ENCODE data around the gene GALM. TPM values are rescaled to one million over a fixed set of nuclear protein-coding genes. Genes with fewer than 3 reads are reported as not detected.
"Not testable (repeated sequence)": the region's sequence is repeated elsewhere in the genome, so short reads cannot be mapped to it uniquely, and the experiment has no call there.

The GALM gene
- total RNA-seq, 1 experiment from 2014 or later, result 22.7 TPM

DNA sequence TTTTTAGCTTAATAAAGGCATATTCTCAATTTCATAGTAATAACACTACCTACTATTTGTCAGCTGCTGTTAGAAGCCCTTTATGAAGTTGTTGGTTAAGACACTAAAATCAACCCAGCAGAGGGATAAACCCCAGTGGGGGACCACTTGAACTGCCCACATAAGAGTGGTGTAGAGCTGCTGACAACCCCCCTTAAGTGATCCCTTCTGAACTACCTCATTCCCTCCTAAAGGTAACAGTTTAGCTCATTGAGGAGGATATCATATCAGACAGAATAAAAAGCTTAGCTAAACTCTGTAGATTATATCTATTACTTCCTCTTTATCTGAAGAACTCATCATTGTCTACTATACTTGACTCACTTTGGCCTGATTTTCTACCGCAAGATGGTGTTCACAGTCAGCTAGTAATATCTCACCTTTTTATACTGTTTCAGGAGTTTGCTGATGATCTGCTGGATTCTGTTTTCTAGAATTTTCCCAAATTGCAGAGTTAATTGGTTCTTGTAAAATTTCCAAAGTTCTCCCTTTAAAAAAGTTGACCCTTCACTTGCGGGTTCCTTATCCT lies 16.2 kb downstream of the GALM start:
- ChIA-PET CTCF (no interaction called here), POLR2A (ENCODE audit: unreplicated experiment) (no interaction called here)
- Histone ChIP-seq H3K9ac (ENCODE audit: low read length) (no peak overlapping the region), H3K9me2 (replicated peaks; ENCODE audit: low read length) (no peaks in the 10 kb centered on the region), H3K9me3 (ENCODE audit: low read length) (no peaks in the 10 kb centered on the region), H3K36me3 (ENCODE audit: low read depth, low read length) (peaks cover 22% of the 10 kb centered on the region), H3K27ac (ENCODE audit: low read length) (no peak overlapping the region), H3K4me1 (ENCODE audit: insufficient read depth, low read length) (peaks cover 23% of the 10 kb centered on the region), H3K4me2 (ENCODE audit: low read length) (no peak overlapping the region), H2AFZ (ENCODE audit: low read length) (no peak overlapping the region), H3F3A (ENCODE audit: low read length, unreplicated experiment) (peaks cover 6% of the 10 kb centered on the region), H3K79me2 (ENCODE audit: low read length) (0 out of 2 replicates have a peak, but pooled peaks cover 5% of the 10 kb centered on the region), H3K4me3 (ENCODE audit: low read length) (no peak overlapping the region), H3K27me3 (ENCODE audit: low read length) (no peaks in the 10 kb centered on the region), H4K20me1 (ENCODE audit: low read length) (no peaks in the 10 kb centered on the region)
- BruUV-seq (replicated peaks), result no TSS peak
- intact Hi-C loops (cut with micrococcal nuclease), result no loop called here
- DNase-seq (no peak), ATAC-seq (no peak)
- TF ChIP-seq, protein P1, sequence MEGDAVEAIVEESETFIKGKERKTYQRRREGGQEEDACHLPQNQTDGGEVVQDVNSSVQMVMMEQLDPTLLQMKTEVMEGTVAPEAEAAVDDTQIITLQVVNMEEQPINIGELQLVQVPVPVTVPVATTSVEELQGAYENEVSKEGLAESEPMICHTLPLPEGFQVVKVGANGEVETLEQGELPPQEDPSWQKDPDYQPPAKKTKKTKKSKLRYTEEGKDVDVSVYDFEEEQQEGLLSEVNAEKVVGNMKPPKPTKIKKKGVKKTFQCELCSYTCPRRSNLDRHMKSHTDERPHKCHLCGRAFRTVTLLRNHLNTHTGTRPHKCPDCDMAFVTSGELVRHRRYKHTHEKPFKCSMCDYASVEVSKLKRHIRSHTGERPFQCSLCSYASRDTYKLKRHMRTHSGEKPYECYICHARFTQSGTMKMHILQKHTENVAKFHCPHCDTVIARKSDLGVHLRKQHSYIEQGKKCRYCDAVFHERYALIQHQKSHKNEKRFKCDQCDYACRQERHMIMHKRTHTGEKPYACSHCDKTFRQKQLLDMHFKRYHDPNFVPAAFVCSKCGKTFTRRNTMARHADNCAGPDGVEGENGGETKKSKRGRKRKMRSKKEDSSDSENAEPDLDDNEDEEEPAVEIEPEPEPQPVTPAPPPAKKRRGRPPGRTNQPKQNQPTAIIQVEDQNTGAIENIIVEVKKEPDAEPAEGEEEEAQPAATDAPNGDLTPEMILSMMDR (conservative IDR thresholded peaks at IDR 0.05; ENCODE audit: low read depth, low read length), result no peak
- no peak for TF ChIP-seq EZH2phosphoT487 (IDR thresholded peaks at IDR 0.05; ENCODE audit: borderline replicate concordance, low read length)
- no peak for TF ChIP-seq EZH2 (IDR thresholded peaks at IDR 0.05; ENCODE audit: low read length, unreplicated experiment)

DNA sequence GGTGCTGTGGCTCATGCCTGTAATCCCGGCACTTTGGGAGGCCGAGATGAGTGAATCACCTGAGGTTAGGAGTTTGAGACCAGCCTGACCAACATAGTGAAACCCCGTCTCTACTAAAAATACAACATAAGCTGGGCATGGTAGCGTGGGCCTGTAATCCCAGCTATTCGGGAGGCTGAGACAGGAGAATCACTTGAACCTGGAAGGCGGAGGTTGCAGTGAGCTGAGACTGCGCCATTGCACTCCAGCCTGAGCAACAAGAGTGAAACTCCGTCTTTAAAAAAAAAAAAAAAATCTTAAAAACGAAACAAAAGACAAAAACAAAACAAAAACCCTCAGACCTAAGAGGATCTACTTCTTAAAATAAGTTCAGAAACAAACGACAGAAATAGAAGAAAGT lies 16.7 kb downstream of the GALM start:
- ATAC-seq; H3K4me3 ChIP-seq (ENCODE audit: low read length); intact Hi-C loops (cut with micrococcal nuclease); H3K27me3 ChIP-seq (ENCODE audit: low read length); CTCF ChIA-PET; POLR2A ChIA-PET (ENCODE audit: unreplicated experiment); H3K79me2 ChIP-seq (ENCODE audit: low read length); H3F3A ChIP-seq (ENCODE audit: low read length, unreplicated experiment); H4K20me1 ChIP-seq (ENCODE audit: low read length); DNase-seq; H2AFZ ChIP-seq (ENCODE audit: low read length); BruUV-seq (replicated peaks); H3K9me3 ChIP-seq (ENCODE audit: low read length); H3K9me2 ChIP-seq (replicated peaks; ENCODE audit: low read length); H3K27ac ChIP-seq (ENCODE audit: low read length); H3K4me2 ChIP-seq (ENCODE audit: low read length); H3K9ac ChIP-seq (ENCODE audit: low read length): not testable (repeated sequence)
- Histone ChIP-seq H3K36me3 (ENCODE audit: low read depth, low read length) (peaks cover 17% of the 10 kb centered on the region), H3K4me1 (ENCODE audit: insufficient read depth, low read length) (peaks cover 23% of the 10 kb centered on the region)

DNA sequence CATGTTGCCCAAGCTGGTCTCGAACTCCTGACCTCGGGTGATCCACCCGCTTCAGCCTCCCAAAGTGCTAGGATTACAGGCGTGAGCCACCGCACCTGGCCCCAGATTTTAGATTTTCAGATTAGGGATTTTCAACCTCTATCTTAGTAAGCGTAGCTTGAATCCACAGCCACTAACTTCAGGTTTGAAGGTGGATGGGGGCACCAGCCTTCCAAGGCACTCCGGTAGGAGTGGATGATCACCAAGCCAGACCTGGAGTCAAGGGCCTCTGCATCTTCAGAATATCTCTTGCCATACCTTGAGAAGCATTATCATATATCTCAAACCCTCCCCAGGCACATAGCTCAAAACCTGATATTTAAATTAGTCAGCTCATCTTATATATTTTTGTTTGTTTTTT lies 17.9 kb downstream of the GALM start:
- TF ChIP-seq EZH2phosphoT487 (IDR thresholded peaks at IDR 0.05; ENCODE audit: borderline replicate concordance, low read length), result no peak
- TF ChIP-seq, protein P1 (conservative IDR thresholded peaks at IDR 0.05; ENCODE audit: low read depth, low read length), result no peak
- TF ChIP-seq EZH2 (IDR thresholded peaks at IDR 0.05; ENCODE audit: low read length, unreplicated experiment), result no peak
- Histone ChIP-seq H3K9me3 (ENCODE audit: low read length) (no peaks in the 10 kb centered on the region), H4K20me1 (ENCODE audit: low read length) (no peaks in the 10 kb centered on the region), H3K79me2 (ENCODE audit: low read length) (0 out of 2 replicates have a peak, but pooled peaks cover 5% of the 10 kb centered on the region), H3K9me2 (replicated peaks; ENCODE audit: low read length) (no peaks in the 10 kb centered on the region), H3K4me2 (ENCODE audit: low read length) (no peak overlapping the region), H3K9ac (ENCODE audit: low read length) (no peak overlapping the region), H3F3A (ENCODE audit: low read length, unreplicated experiment) (peaks cover 6% of the 10 kb centered on the region), H3K27me3 (ENCODE audit: low read length) (no peaks in the 10 kb centered on the region), H3K4me1 (ENCODE audit: insufficient read depth, low read length) (peaks cover 23% of the 10 kb centered on the region), H3K27ac (ENCODE audit: low read length) (no peak overlapping the region), H3K36me3 (ENCODE audit: low read depth, low read length) (peaks cover 13% of the 10 kb centered on the region), H2AFZ (ENCODE audit: low read length) (no peak overlapping the region), H3K4me3 (ENCODE audit: low read length) (no peak overlapping the region)
- ChIA-PET POLR2A (ENCODE audit: unreplicated experiment) (no interaction called here), CTCF (no interaction called here)
- ATAC-seq (no peak), DNase-seq (no peak)
- BruUV-seq (replicated peaks), result no TSS peak
- intact Hi-C loops (cut with micrococcal nuclease), result no loop called here

Measured in PC-3 (cell line).